A673 (cell line): ENCODE measurements around the gene TMEM126B. TPM values are rescaled to one million over a fixed set of nuclear protein-coding genes. Genes with fewer than 3 reads are reported as not detected.
A peak's percentile ranks its signal among the peaks of the same experiment; 100 is the strongest.

Experiments
- BruUV-seq: library from RNA; stranded (reverse); fragments of 400-500 nt; replicated peaks from 2 replicates; lab custom pipeline; 2021; lab: Mats Ljungman, UMichigan
- CTCF ChIA-PET: fragments of 300-600 bp; sonication (Branson Sonifier 250); formaldehyde crosslinking; loops from one replicate; lab custom pipeline; 2022; ENCODE audit warnings: antibody characterized with exemption; lab: Charles Lee
- POLR2A ChIA-PET: fragments of 300-600 bp; sonication (Branson Sonifier 250); formaldehyde crosslinking; loops from one replicate; lab custom pipeline; 2022; ENCODE audit warnings: antibody characterized with exemption; ENCODE audit not compliant: low non-redundant PET; lab: Charles Lee
- DNase-seq: peaks from one replicate; pipeline ENCODE4 v3.0.0-alpha.2; 2015; ENCODE audit warnings: low spot score
- H3K27ac ChIP-seq: fragments of 200-600 bp; sonication (generic); 2 replicates; pipeline ENCODE4 v1.5.1; 2016; ENCODE audit warnings: mixed run types, low read depth, mild to moderate bottlenecking, mixed read lengths, antibody characterized with exemption, low read length; ENCODE audit not compliant: poor library complexity, severe bottlenecking
- H3K27me3 ChIP-seq: fragments of 200-600 bp; sonication (generic); replicated peaks from 2 replicates; pipeline ENCODE4 v1.6.1; 2017; ENCODE audit warnings: mixed run types, low read depth, mild to moderate bottlenecking, mixed read lengths, antibody characterized with exemption, low read length; ENCODE audit not compliant: insufficient read depth, poor library complexity
- H3K36me3 ChIP-seq: fragments of 200-600 bp; sonication (generic); 2 replicates; pipeline ENCODE4 v1.6.1; 2016; ENCODE audit warnings: mixed run types, mild to moderate bottlenecking, mixed read lengths, antibody characterized with exemption, low read length; ENCODE audit not compliant: insufficient read depth, poor library complexity, severe bottlenecking
- H3K4me1 ChIP-seq: fragments of 200-600 bp; sonication (generic); 2 replicates; pipeline ENCODE4 v1.6.1; 2017; ENCODE audit warnings: mixed run types, mild to moderate bottlenecking, mixed read lengths, antibody characterized with exemption, low read length; ENCODE audit not compliant: insufficient read depth, poor library complexity, severe bottlenecking
- H3K4me3 ChIP-seq: fragments of 200-600 bp; sonication (generic); 2 replicates; pipeline ENCODE4 v1.5.1; 2016; ENCODE audit warnings: low read depth, mixed run types, mild to moderate bottlenecking, mixed read lengths, low read length; ENCODE audit not compliant: poor library complexity, severe bottlenecking
- H3K9me3 ChIP-seq: fragments of 200-600 bp; sonication (generic); 2 replicates; pipeline ENCODE4 v1.6.1; 2016; ENCODE audit warnings: mixed run types, low read depth, mild to moderate bottlenecking, mixed read lengths, antibody characterized with exemption, low read length; ENCODE audit not compliant: poor library complexity, severe bottlenecking
- CTCF ChIP-seq: fragments of 300-800, 200-600 bp; sonication (generic); conservative IDR thresholded peaks from 2 replicates; pipeline ENCODE4 v1.5.1; 2017; ENCODE audit warnings: low read depth, mild to moderate bottlenecking, antibody characterized with exemption, low read length, moderate library complexity, mixed read lengths
- EZH2 ChIP-seq: fragments of 200-600 bp; sonication (generic); IDR thresholded peaks from 2 replicates; pipeline ENCODE4 v1.6.1; 2017; ENCODE audit warnings: borderline replicate concordance, low read depth, mild to moderate bottlenecking, mixed read lengths, antibody characterized with exemption, low read length; ENCODE audit not compliant: poor library complexity, severe bottlenecking
- intact Hi-C: fragments of 100-400 bp; cut with micrococcal nuclease; formaldehyde crosslinking; loops from one replicate; pipeline ENCODE4 v1.10.0; 2022; ENCODE audit not compliant: unreplicated experiment
- total RNA-seq: library from RNA; stranded (reverse); gene quantifications from 2 replicates; pipeline ENCODE4 v1.2.3, GENCODE V29; 2021

The TMEM126B gene
- total RNA-seq, 1 experiment from 2014 or later = 80.5 TPM

GRCh38 chr11:85626496-85626895 lies 1.9 kb upstream of the TMEM126B start:
- Histone ChIP-seq H3K4me3 (peak overlapping the region; percentile 70), H3K4me1 (peaks cover 16% of the 10 kb centered on the region), H3K36me3 (peaks cover 5% of the 10 kb centered on the region), H3K27ac (no peak overlapping the region), H3K9me3 (no peaks in the 10 kb centered on the region), H3K27me3 (peaks cover 9% of the 10 kb centered on the region)
- no TSS peak for BruUV-seq
- intact Hi-C loops = no loop called here
- TF ChIP-seq EZH2 = no peak
- no peak for DNase-seq
- ChIA-PET POLR2A (no interaction called here), CTCF (no interaction called here)

DNA sequence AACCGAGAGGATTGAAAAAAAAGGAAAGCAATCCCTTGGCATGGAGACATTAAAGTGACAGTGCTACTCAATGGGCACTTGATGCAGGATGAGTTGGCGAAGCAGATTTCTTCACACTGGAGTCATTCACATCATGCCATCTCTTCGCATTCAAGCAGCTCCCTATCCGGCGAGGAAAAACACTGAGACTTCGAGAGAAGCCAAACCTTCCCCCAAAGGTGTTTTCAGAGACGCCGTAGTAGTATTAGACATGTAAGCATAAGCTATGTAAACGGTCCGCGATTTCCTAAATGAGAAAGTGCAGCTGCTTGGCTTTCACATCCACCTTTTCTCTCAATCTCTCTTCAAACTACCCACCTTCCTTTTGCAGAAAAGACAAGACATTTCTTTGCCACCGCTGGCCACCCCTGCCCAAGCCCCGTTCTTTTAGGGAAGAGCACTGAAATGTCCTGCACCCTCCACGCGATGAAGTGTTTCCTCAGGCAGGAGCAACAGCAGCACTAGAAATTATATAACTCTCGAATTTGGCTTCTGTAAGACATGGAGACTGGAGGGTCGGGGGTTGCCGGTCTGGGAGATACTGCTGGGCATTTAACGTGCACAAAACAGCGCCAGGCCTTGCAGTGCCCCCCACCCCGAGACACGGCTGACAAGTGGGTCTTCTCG lies 928 bp upstream of the TMEM126B start, which contains the start of gene DLG2:
Gene DLG2 (minus strand): TSS at position 13 of the 666 bp plus-strand sequence.
- peak within 1 kb of the TSS; percentile 23 for H3K27ac ChIP-seq
- TSS peak; percentile 66 for BruUV-seq

DNA sequence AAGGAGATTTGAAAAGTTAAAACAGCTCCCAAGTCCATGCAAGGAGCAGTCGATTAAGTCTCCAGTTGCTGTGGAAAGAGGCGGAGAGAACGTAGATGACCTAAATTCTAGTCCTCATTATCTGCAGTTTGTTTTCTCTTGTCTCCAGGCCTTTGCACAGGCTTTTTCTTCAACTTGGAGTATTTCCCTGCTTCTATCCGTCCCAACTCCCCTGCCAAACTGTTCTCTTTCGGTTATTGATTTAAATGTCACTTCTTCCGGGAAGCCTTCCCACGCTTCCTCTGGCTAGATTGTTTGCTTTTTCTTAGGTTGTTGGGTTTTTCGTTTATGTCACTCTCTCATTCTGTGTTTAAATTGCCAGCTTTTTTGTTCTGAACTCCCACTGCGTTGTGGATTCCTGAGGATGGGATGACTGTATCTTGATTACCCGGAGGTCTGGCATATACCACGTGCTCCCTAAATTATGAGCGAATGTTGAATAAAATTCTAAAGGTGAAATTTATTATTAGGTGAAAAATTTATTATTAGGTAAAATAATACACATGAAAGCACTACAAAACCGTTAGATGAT lies 463 bp downstream of the TMEM126B start:
- peaks cover 16% of the 10 kb centered on the region for H3K4me1 ChIP-seq
- H3K9me3 ChIP-seq = no peaks in the 10 kb centered on the region
- intact Hi-C loops = loop anchor here (1.0 kb wide), 1 partner anchor 36 kb away; the partner anchor contains the start of gene CREBZF
- H3K4me3 ChIP-seq = peak overlapping the region; percentile 70
- POLR2A ChIA-PET = interaction anchor here (0.6 to 1.0 kb wide), 2 partner anchors 36 to 180 kb away, joined by 3 read pairs; partner anchors contain the start of gene CREBZF
- BruUV-seq = TSS peak; percentile 73
- TF ChIP-seq EZH2 = no peak
- TF ChIP-seq CTCF = no peak
- peaks cover 9% of the 10 kb centered on the region for H3K27me3 ChIP-seq
- DNase-seq = peak; percentile 17
- peak overlapping the region; percentile 76 for H3K27ac ChIP-seq
- CTCF ChIA-PET = interaction anchor here (0.9 to 1.1 kb wide), 2 partner anchors 226 to 979 kb away, joined by 3 to 6 read pairs; partner anchors contain the start of gene CCDC83
- H3K36me3 ChIP-seq = peaks cover 12% of the 10 kb centered on the region

More for the DNA sequence above, 928 bp upstream of the TMEM126B start, which contains the start of gene DLG2:
- H3K4me3 ChIP-seq = peak within 1 kb of the TSS; percentile 70
- H3K27me3 ChIP-seq = peaks cover 9% of the 10 kb centered on the region
- peaks cover 16% of the 10 kb centered on the region for H3K4me1 ChIP-seq
- POLR2A ChIA-PET = no interaction called here
- DNase-seq = peak; percentile 19
- no peak for TF ChIP-seq EZH2
- no peak for TF ChIP-seq CTCF
- H3K36me3 ChIP-seq = peaks cover 12% of the 10 kb centered on the region
- intact Hi-C loops = no loop called here
- CTCF ChIA-PET = interaction anchor here (1.1 kb wide), 1 partner anchor 980 kb away, joined by 3 read pairs; no protein-coding TSS in a partner anchor
- no peaks in the 10 kb centered on the region for H3K9me3 ChIP-seq
